WERI-Rb-1 (cell line): ENCODE measurements around the gene SLC44A2.

ENCODE experiments used
- DNase-seq: peaks from one replicate; pipeline ENCODE4 v3.0.0-alpha.2; 2020
- H3K27ac ChIP-seq: fragments of 250-450 bp; sonication (Bioruptor Pico); 2 replicates; pipeline ENCODE4 v1.5.1; 2020; ENCODE audit warnings: mild to moderate bottlenecking, moderate library complexity
- H3K27me3 ChIP-seq: fragments of 250-450 bp; sonication (Bioruptor Pico); 2 replicates; pipeline ENCODE4 v1.5.1; 2021; ENCODE audit warnings: mild to moderate bottlenecking, low read depth, moderate library complexity; ENCODE audit not compliant: insufficient read depth, severe bottlenecking
- H3K36me3 ChIP-seq: fragments of 250-450 bp; sonication (Bioruptor Pico); 2 replicates; pipeline ENCODE4 v1.5.1; 2020; ENCODE audit warnings: mild to moderate bottlenecking, moderate library complexity
- H3K4me3 ChIP-seq: 2 replicates; pipeline ENCODE4 v1.5.1; 2011; ENCODE audit warnings: low read depth, mild to moderate bottlenecking, control low read depth, low read length
- H3K9me3 ChIP-seq: fragments of 250-450 bp; sonication (Bioruptor Pico); 2 replicates; pipeline ENCODE4 v1.5.1; 2021; ENCODE audit warnings: mild to moderate bottlenecking, moderate library complexity; ENCODE audit not compliant: severe bottlenecking
- CTCF ChIP-seq: IDR thresholded peaks from 2 replicates; pipeline ENCODE4 v1.5.1; 2011; ENCODE audit warnings: low read depth, mild to moderate bottlenecking, control low read depth, inconsistent platforms, low read length

SLC44A2 gene

GRCh38 chr19:10677751-10678150, 52.4 kb downstream of the SLC44A2 start:
- H3K27ac ChIP-seq, result no peak overlapping the region
- no peak for DNase-seq

GRCh38 chr19:10678813-10679212, 53.5 kb downstream of the SLC44A2 start:
- no peaks in the 10 kb centered on the region for H3K9me3 ChIP-seq

More at GRCh38 chr19:10677751-10678150, 52.4 kb downstream of the SLC44A2 start:
- no peak overlapping the region for H3K4me3 ChIP-seq
- no peaks in the 10 kb centered on the region for H3K27me3 ChIP-seq
- peaks cover 97% of the 10 kb centered on the region for H3K36me3 ChIP-seq
- no peak for TF ChIP-seq CTCF
- H3K9me3 ChIP-seq, result no peaks in the 10 kb centered on the region

GRCh38 chr19:10679743-10680142, 54.4 kb downstream of the SLC44A2 start:
- Histone ChIP-seq H3K9me3 (no peaks in the 10 kb centered on the region), H3K27me3 (no peaks in the 10 kb centered on the region), H3K4me3 (no peak overlapping the region), H3K36me3 (peaks cover 97% of the 10 kb centered on the region), H3K27ac (no peak overlapping the region)
- no peak for DNase-seq
- no peak for TF ChIP-seq CTCF

More at GRCh38 chr19:10678813-10679212, 53.5 kb downstream of the SLC44A2 start:
- peaks cover 97% of the 10 kb centered on the region for H3K36me3 ChIP-seq
- TF ChIP-seq CTCF, result no peak
- no peak for DNase-seq
- no peak overlapping the region for H3K4me3 ChIP-seq
- no peak overlapping the region for H3K27ac ChIP-seq
- H3K27me3 ChIP-seq, result no peaks in the 10 kb centered on the region

- peaks cover 96% of the 10 kb centered on the region for H3K36me3 ChIP-seq
- TF ChIP-seq CTCF, result no peak
- no peak overlapping the region for H3K4me3 ChIP-seq
- H3K27ac ChIP-seq, result no peak overlapping the region
- H3K27me3 ChIP-seq, result no peaks in the 10 kb centered on the region
- no peak for DNase-seq
- H3K9me3 ChIP-seq, result no peaks in the 10 kb centered on the region
These were observed 55.3 kb downstream of the SLC44A2 start for GRCh38 chr19:10680545-10681135.

GRCh38 chr19:10681658-10682057, 56.3 kb downstream of the SLC44A2 start:
- H3K36me3 ChIP-seq, result peaks cover 97% of the 10 kb centered on the region
- H3K27ac ChIP-seq, result no peak overlapping the region
- H3K27me3 ChIP-seq, result no peaks in the 10 kb centered on the region
- DNase-seq, result no peak
- H3K9me3 ChIP-seq, result no peaks in the 10 kb centered on the region
- no peak overlapping the region for H3K4me3 ChIP-seq
- TF ChIP-seq CTCF, result no peak
